ENCODE data around the gene TAF8. TPM values are rescaled to one million over a fixed set of nuclear protein-coding genes. Genes with fewer than 3 reads are reported as not detected.

The TAF8 gene
- total RNA-seq, 2 experiments from 2014 or later = 46.2 to 50.4 TPM

GRCh38 chr6:42136508-42137193 lies 86.3 kb downstream of the TAF8 start:
- H3K4me1 Mint-ChIP-seq = peaks cover 6% of the 10 kb centered on the region
- no peaks in the 10 kb centered on the region for H3K36me3 Mint-ChIP-seq
- peak; percentile 33 for DNase-seq
- ATAC-seq (ENCODE audit: low read depth) = peak; percentile 54
- POLR2A ChIA-PET = interaction anchor here (0.7 kb wide), 1 partner anchor 32 kb away, joined by 3 read pairs; no protein-coding TSS in a partner anchor
- H3K27me3 Mint-ChIP-seq = peaks cover 27% of the 10 kb centered on the region
- H3K9me3 Mint-ChIP-seq = no peaks in the 10 kb centered on the region
- H3K4me3 Mint-ChIP-seq = peak overlapping the region; percentile 21
- H3K27ac Mint-ChIP-seq = no peak overlapping the region

Other genes starting within 250 kb of the TAF8 start
- 1 to 10 TPM; 5.8 to 6.9 TPM for gene USP49, start 155.1 kb upstream of the TAF8 start, total RNA-seq
- 10 to 100 TPM; 18.5 to 21.4 TPM for gene MED20, start 129.4 kb upstream of the TAF8 start, total RNA-seq
- 10 to 100 TPM; 23.1 to 26.9 TPM for gene BYSL, start 129.0 kb upstream of the TAF8 start, total RNA-seq
- gene CCND3, start 108.7 kb upstream of the TAF8 start, total RNA-seq = 100 to 1,000 TPM; 382 to 413 TPM
- under 1 TPM; 0.08 to 0.14 TPM for gene C6orf132, start 92.1 kb downstream of the TAF8 start, total RNA-seq
- gene GUCA1A, start 122.8 kb downstream of the TAF8 start, total RNA-seq = not detected
- gene GUCA1B, start 144.4 kb downstream of the TAF8 start, total RNA-seq = 1 to 10 TPM; 1.9 to 2.2 TPM
- 10 to 100 TPM; 28.5 to 29.9 TPM for gene MRPS10, start 167.3 kb downstream of the TAF8 start, total RNA-seq